Frontal cortex (tissue), 1 donor: ENCODE results near the gene MAP2K1. TPM values are rescaled to one million over a fixed set of nuclear protein-coding genes. Genes with fewer than 3 reads are reported as not detected.

Source experiments
- small RNA-seq: library from RNA; depleted of rRNA; stranded (forward); fragments of <200 nt; gene quantifications from one replicate; pipeline ENCODE3, GENCODE V24; 2014
- total RNA-seq: library from RNA; depleted of rRNA; stranded (reverse); fragments of >200 nt; gene quantifications from one replicate; pipeline ENCODE4 v1.2.3, GENCODE V29; 2014

Gene MAP2K1
- total RNA-seq, 1 donor from 2014 or later, result 31.0 TPM

Small RNA genes within 50 kb of the gene (small RNA-seq; reads per million reads assigned to genes)
- gene ATP5MFP6 (not detected), gene MIR4512 (not detected), gene RF00019 (not detected), gene RF01159 (not detected), gene SCARNA14 (3.5 reads per million, percentile 89 among the genes with 10 or more reads in this experiment), gene SNORD16 (not detected), gene SNORD18A (not detected), gene SNORD18B (not detected), gene SNORD18C (not detected)

Other genes starting within 250 kb of the MAP2K1 start
- gene MEGF11, start 133.2 kb upstream of the MAP2K1 start, total RNA-seq, result 4.5 TPM
- gene DIS3L, start 93.3 kb upstream of the MAP2K1 start, total RNA-seq, result 43.2 TPM
- gene TIPIN, start 30.2 kb upstream of the MAP2K1 start, total RNA-seq, result 20.8 TPM
- 9.4 TPM for gene SNAPC5, start 110.8 kb downstream of the MAP2K1 start, total RNA-seq
- 1,621 TPM for gene RPL4, start 117.9 kb downstream of the MAP2K1 start, total RNA-seq
- 43.6 TPM for gene ZWILCH, start 118.4 kb downstream of the MAP2K1 start, total RNA-seq
- 0.41 TPM for gene LCTL, start 179.1 kb downstream of the MAP2K1 start, total RNA-seq